Astrocyte of the spinal cord (primary cell): Measurements from ENCODE around the gene SORCS2.

Experiments used
- DNase-seq: peaks from one replicate; pipeline ENCODE4 v3.0.0; 2011; ENCODE audit warnings: low read depth, low spot score
- H3K4me3 ChIP-seq: 2 replicates; pipeline ENCODE4 v1.5.1; 2011; ENCODE audit warnings: low read depth, mild to moderate bottlenecking, low read length, moderate library complexity
- CTCF ChIP-seq: IDR thresholded peaks from 2 replicates; pipeline ENCODE4 v1.5.1; 2012; ENCODE audit warnings: low read depth, mild to moderate bottlenecking, low read length, inconsistent platforms
- in situ Hi-C: cut with HindIII; loops from 2 replicates; pipeline ENCODE4 v1.10.0; 2017; ENCODE audit warnings: low sequenced_read_pairs

Gene SORCS2

GRCh38 chr4:7289589-7289988 is 97.3 kb downstream of the SORCS2 start:
- in situ Hi-C loops, result no loop called here
- no peak overlapping the region for H3K4me3 ChIP-seq
- DNase-seq, result no peak
- TF ChIP-seq CTCF, result no peak

GRCh38 chr4:7291372-7292114 is 99.2 kb downstream of the SORCS2 start:
- DNase-seq, result no peak
- in situ Hi-C loops, result no loop called here
- H3K4me3 ChIP-seq, result no peak overlapping the region
- TF ChIP-seq CTCF, result no peak

- no peak for DNase-seq
- TF ChIP-seq CTCF, result no peak
- no peak overlapping the region for H3K4me3 ChIP-seq
- in situ Hi-C loops, result no loop called here
Measured at GRCh38 chr4:7293703-7294102, 101.4 kb downstream of the SORCS2 start.

GRCh38 chr4:7294176-7294756 is 101.9 kb downstream of the SORCS2 start:
- DNase-seq, result no peak
- no peak for TF ChIP-seq CTCF
- H3K4me3 ChIP-seq, result no peak overlapping the region
- in situ Hi-C loops, result no loop called here

GRCh38 chr4:7295197-7295910 is 103.0 kb downstream of the SORCS2 start:
- no peak for TF ChIP-seq CTCF
- no peak for DNase-seq
- H3K4me3 ChIP-seq, result no peak overlapping the region
- in situ Hi-C loops, result no loop called here

- no peak overlapping the region for H3K4me3 ChIP-seq
- in situ Hi-C loops, result no loop called here
- DNase-seq, result peak; percentile 7
- peak; percentile 70 for TF ChIP-seq CTCF
Measured at GRCh38 chr4:7295911-7296660, 103.7 kb downstream of the SORCS2 start.
